Neural cell (in vitro differentiated cells): ENCODE results near the gene DNAJB9. TPM values are rescaled to one million over a fixed set of nuclear protein-coding genes. Genes with fewer than 3 reads are reported as not detected.

Source experiments
- H2AFZ ChIP-seq: fragments of 200-600, 300-800 bp; sonication (generic), shearing (Covaris generic); 2 replicates; pipeline ENCODE4 v1.6.0; 2014; ENCODE audit warnings: low read depth, mild to moderate bottlenecking, antibody characterized with exemption, low read length, moderate library complexity
- H3F3A ChIP-seq: fragments of 200-600 bp; shearing (Covaris generic); 2 replicates; pipeline ENCODE4 v1.6.1; 2016; ENCODE audit warnings: mild to moderate bottlenecking, moderate library complexity, mixed read lengths, antibody characterized with exemption, low read length; ENCODE audit not compliant: insufficient read depth, poor library complexity, severe bottlenecking
- H3K27ac ChIP-seq: fragments of 200-600, 300-800 bp; sonication (generic), shearing (Covaris generic); 2 replicates; pipeline ENCODE4 v1.5.1; 2014; ENCODE audit warnings: mild to moderate bottlenecking, low read length, moderate library complexity
- H3K27me3 ChIP-seq: fragments of 300-800, 200-600 bp; sonication (generic), shearing (Covaris generic); 2 replicates; pipeline ENCODE4 v1.6.0; 2014; ENCODE audit warnings: mild to moderate bottlenecking, low read depth, low read length, moderate library complexity; ENCODE audit not compliant: insufficient read depth
- H3K36me3 ChIP-seq: fragments of 300-800, 200-600 bp; sonication (generic), shearing (Covaris generic); 2 replicates; pipeline ENCODE4 v1.5.1; 2014; ENCODE audit warnings: mild to moderate bottlenecking, antibody characterized with exemption, low read length, moderate library complexity; ENCODE audit not compliant: insufficient read depth
- H3K4me2 ChIP-seq: fragments of 300-800, 200-600 bp; sonication (generic), shearing (Covaris generic); 2 replicates; pipeline ENCODE4 v1.6.0; 2014; ENCODE audit warnings: mild to moderate bottlenecking, low read length
- H3K4me3 ChIP-seq: fragments of 300-800, 200-600 bp; sonication (generic), shearing (Covaris generic); 2 replicates; pipeline ENCODE4 v1.5.1; 2014; ENCODE audit warnings: mild to moderate bottlenecking, low read length, moderate library complexity
- H3K79me2 ChIP-seq: fragments of 200-600 bp; shearing (Covaris generic); replicated peaks from 2 replicates; pipeline ENCODE4 v1.6.0; 2014; ENCODE audit warnings: mild to moderate bottlenecking, low read length, moderate library complexity; ENCODE audit not compliant: insufficient read depth
- H3K9ac ChIP-seq: fragments of 300-800, 200-600 bp; sonication (generic), shearing (Covaris generic); 2 replicates; pipeline ENCODE4 v1.6.1; 2016; ENCODE audit warnings: mild to moderate bottlenecking, low read length, mixed read lengths
- H3K9me2 ChIP-seq: fragments of 200-600 bp; shearing (Covaris generic); 2 replicates; pipeline ENCODE4 v1.6.1; 2016; ENCODE audit warnings: mild to moderate bottlenecking, low read length, mixed read lengths; ENCODE audit not compliant: insufficient read depth
- H3K9me3 ChIP-seq: fragments of 200-600, 300-800 bp; sonication (generic), shearing (Covaris generic); 2 replicates; pipeline ENCODE4 v1.6.1; 2016; ENCODE audit warnings: mild to moderate bottlenecking, mixed run types, low read length, moderate library complexity, mixed read lengths
- H4K20me1 ChIP-seq: fragments of 200-600 bp; shearing (Covaris generic); 2 replicates; pipeline ENCODE4 v1.6.1; 2016; ENCODE audit warnings: mild to moderate bottlenecking, mixed run types; ENCODE audit not compliant: insufficient read depth
- CTCF ChIP-seq: fragments of 450-650 bp; IDR thresholded peaks from 2 replicates; pipeline ENCODE4 v1.5.1; 2014; ENCODE audit warnings: antibody characterized with exemption, mild to moderate bottlenecking, moderate library complexity; ENCODE audit not compliant: poor library complexity, severe bottlenecking
- EP300 ChIP-seq: fragments of 450-650 bp; conservative IDR thresholded peaks from 2 replicates; pipeline ENCODE4 v1.6.1; 2014; ENCODE audit warnings: antibody characterized with exemption, mild to moderate bottlenecking, moderate library complexity; ENCODE audit not compliant: poor library complexity, severe bottlenecking
- EZH2 ChIP-seq: fragments of 200-600, 300-800 bp; shearing (Covaris generic), sonication (generic); IDR thresholded peaks from 2 replicates; pipeline ENCODE4 v1.6.1; 2014; ENCODE audit warnings: antibody characterized with exemption, low read length, borderline replicate concordance, mild to moderate bottlenecking; ENCODE audit not compliant: insufficient read depth, poor library complexity, severe bottlenecking
- MXI1 ChIP-seq: fragments of 450-650 bp; conservative IDR thresholded peaks from 2 replicates; pipeline ENCODE4 v1.6.1; 2014; ENCODE audit warnings: antibody characterized with exemption, mild to moderate bottlenecking; ENCODE audit not compliant: poor library complexity, severe bottlenecking
- POLR2AphosphoS5 ChIP-seq: IDR thresholded peaks from 2 replicates; pipeline ENCODE4 v1.6.1; 2012
- RAD21 ChIP-seq: fragments of 450-650 bp; conservative IDR thresholded peaks from 2 replicates; pipeline ENCODE4 v1.6.1; 2014; ENCODE audit warnings: antibody characterized with exemption, mild to moderate bottlenecking, moderate library complexity
- REST ChIP-seq: IDR thresholded peaks from 2 replicates; pipeline ENCODE4 v1.6.1; 2012; ENCODE audit warnings: borderline replicate concordance
- SMC3 ChIP-seq: fragments of 450-650 bp; conservative IDR thresholded peaks from 2 replicates; pipeline ENCODE4 v1.6.1; 2014; ENCODE audit warnings: antibody characterized with exemption, mild to moderate bottlenecking, moderate library complexity; ENCODE audit not compliant: poor library complexity
- TAF1 ChIP-seq: IDR thresholded peaks from 2 replicates; pipeline ENCODE4 v1.6.1; 2012; ENCODE audit warnings: low read depth
- polyA minus RNA-seq: library from RNA; depleted of rRNA, polyadenylated mRNA; stranded (reverse); fragments of >200 nt; gene quantifications from 2 replicates; pipeline ENCODE4 v1.2.3, GENCODE V29; 2014
- polyA plus RNA-seq: library from polyadenylated mRNA; depleted of rRNA; stranded (reverse); fragments of >200 nt; gene quantifications from 2 replicates; pipeline ENCODE4 v1.2.3, GENCODE V29; 2014

Gene DNAJB9
- polyA plus RNA-seq, result 79.3 and 102 TPM in 2 replicates
- 104 and 110 TPM in 2 replicates for polyA minus RNA-seq

GRCh38 chr7:108569381-108570145 lies at the start of gene DNAJB9, which contains the start of gene THAP5:
TSS of gene DNAJB9 (plus strand) at chr7:108569874. CDS start at chr7:108571727, 1,853 bp downstream.
TSS of gene THAP5 (minus strand) at chr7:108569706. CDS start at chr7:108569569, 137 bp downstream.
- Histone ChIP-seq H3K9me3 (no peaks in the 10 kb centered on the region), H3K27me3 (no peaks in the 10 kb centered on the region), H3K9me2 (no peaks in the 10 kb centered on the region), H3F3A (peaks cover 4% of the 10 kb centered on the region), H3K4me3 (peak within 1 kb of the TSS; percentile 86), H4K20me1 (no peaks in the 10 kb centered on the region), H3K79me2 (peaks cover 68% of the 10 kb centered on the region), H3K36me3 (peaks cover 5% of the 10 kb centered on the region), H3K4me2 (peak within 1 kb of the TSS; percentile 85), H2AFZ (peak within 1 kb of the TSS; percentile 84), H3K9ac (peak within 1 kb of the TSS; percentile 96), H3K27ac (peak within 1 kb of the TSS; percentile 88)
- TF ChIP-seq EZH2 (no peak), REST (peak; percentile 44), CTCF (peak; percentile 27), RAD21 (peak; percentile 39), SMC3 (peak; percentile 18), TAF1 (peak; percentile 92), POLR2AphosphoS5 (peak; percentile 96), MXI1 (peak; percentile 93), EP300 (peak; percentile 12)

- Histone ChIP-seq H3K9ac (no peak overlapping the region), H3K27me3 (no peaks in the 10 kb centered on the region), H2AFZ (no peak overlapping the region), H3K9me2 (no peaks in the 10 kb centered on the region), H3F3A (no peaks in the 10 kb centered on the region), H3K36me3 (no peaks in the 10 kb centered on the region), H3K9me3 (no peaks in the 10 kb centered on the region), H3K4me3 (peak overlapping the region; percentile 70), H4K20me1 (peaks cover 3% of the 10 kb centered on the region), H3K27ac (no peak overlapping the region), H3K4me2 (no peak overlapping the region), H3K79me2 (peaks cover 60% of the 10 kb centered on the region)
- TF ChIP-seq REST (no peak), EP300 (no peak), TAF1 (no peak), POLR2AphosphoS5 (no peak), SMC3 (no peak), RAD21 (no peak), MXI1 (no peak), EZH2 (no peak), CTCF (no peak)
These were observed 46.9 kb upstream of the DNAJB9 start for GRCh38 chr7:108522780-108523179.
